T-helper 1 cell treated with Interleukin-12 subunit alpha and Interleukin-12 subunit beta and Interleukin-4 antibody, amounts not matched to agents 30 ng/mL and 1 ng/mL, for 36 hours (primary cell): ENCODE results near the gene AGAP9. TPM values are rescaled to one million over a fixed set of nuclear protein-coding genes. Genes with fewer than 3 reads are reported as not detected.
"Not testable (repeated sequence)": the region's sequence is repeated elsewhere in the genome, so short reads cannot be mapped to it uniquely, and the experiment has no call there.

Source experiments
- intact Hi-C: fragments of 100-400 bp; cut with micrococcal nuclease; formaldehyde crosslinking; loops from one replicate; pipeline ENCODE4 v1.15.1; 2024
- total RNA-seq: library from RNA; stranded (reverse); gene quantifications from 2 replicates; pipeline ENCODE4 v1.2.3, GENCODE V29; 2022

AGAP9 gene
- 10.3 and 11.8 TPM in 2 replicates for total RNA-seq

- intact Hi-C loops = not testable (repeated sequence)
These were observed at the start of gene AGAP9 for GRCh38 chr10:47523475-47523874. TSS of gene AGAP9 (minus strand) at chr10:47523638. CDS start at chr10:47523526, 112 bp downstream.

- intact Hi-C loops = not testable (repeated sequence)
These were observed 47.9 kb upstream of the AGAP9 start for GRCh38 chr10:47571138-47571912.

- intact Hi-C loops = not testable (repeated sequence)
These were observed 43.3 kb upstream of the AGAP9 start for GRCh38 chr10:47566757-47567156.

GRCh38 chr10:47566108-47566699, 42.8 kb upstream of the AGAP9 start:
- intact Hi-C loops = not testable (repeated sequence)

- intact Hi-C loops = not testable (repeated sequence)
These were observed 42.1 kb upstream of the AGAP9 start for GRCh38 chr10:47565517-47565920.

- intact Hi-C loops = not testable (repeated sequence)
These were observed 41.5 kb upstream of the AGAP9 start for GRCh38 chr10:47564953-47565352.

- intact Hi-C loops = not testable (repeated sequence)
These were observed 40.9 kb upstream of the AGAP9 start for GRCh38 chr10:47564318-47564717.

GRCh38 chr10:47560452-47560851, 37.0 kb upstream of the AGAP9 start:
- intact Hi-C loops = not testable (repeated sequence)

- intact Hi-C loops = not testable (repeated sequence)
These were observed 36.4 kb upstream of the AGAP9 start for GRCh38 chr10:47559718-47560308.

GRCh38 chr10:47558109-47558508, 34.7 kb upstream of the AGAP9 start:
- intact Hi-C loops = not testable (repeated sequence)

GRCh38 chr10:47557616-47558015, 34.2 kb upstream of the AGAP9 start:
- intact Hi-C loops = not testable (repeated sequence)

- intact Hi-C loops = not testable (repeated sequence)
These were observed 31.9 kb upstream of the AGAP9 start for GRCh38 chr10:47555334-47555733.

GRCh38 chr10:47554552-47554951, 31.1 kb upstream of the AGAP9 start:
- intact Hi-C loops = not testable (repeated sequence)

GRCh38 chr10:47553860-47554247, 30.4 kb upstream of the AGAP9 start:
- intact Hi-C loops = not testable (repeated sequence)

- intact Hi-C loops = not testable (repeated sequence)
These were observed 29.9 kb upstream of the AGAP9 start for GRCh38 chr10:47553214-47553859.

- intact Hi-C loops = not testable (repeated sequence)
These were observed 29.3 kb upstream of the AGAP9 start for GRCh38 chr10:47552719-47553118.

- intact Hi-C loops = not testable (repeated sequence)
These were observed 23.8 kb upstream of the AGAP9 start for GRCh38 chr10:47547286-47547685.

GRCh38 chr10:47536430-47536829, 13.0 kb upstream of the AGAP9 start:
- intact Hi-C loops = not testable (repeated sequence)

GRCh38 chr10:47502313-47502712, 21.1 kb downstream of the AGAP9 start:
- intact Hi-C loops = not testable (repeated sequence)

GRCh38 chr10:47494226-47494625, 29.2 kb downstream of the AGAP9 start:
- intact Hi-C loops = not testable (repeated sequence)

GRCh38 chr10:47491600-47491999, 31.8 kb downstream of the AGAP9 start, which contains the start of gene FAM25G:
TSS of gene FAM25G (minus strand) at chr10:47491700. CDS start at chr10:47491674, 26 bp downstream.
- intact Hi-C loops = not testable (repeated sequence)

- intact Hi-C loops = not testable (repeated sequence)
These were observed 33.8 kb downstream of the AGAP9 start for GRCh38 chr10:47489630-47490029.
